NCI-H524 (cell line): ENCODE measurements around the gene RASL10B.

Experiments
- DNase-seq, 2 experiments: peaks; one replicate each; lab custom pipeline; 2025; lab: John Stamatoyannopoulos, UW

RASL10B gene

DNA sequence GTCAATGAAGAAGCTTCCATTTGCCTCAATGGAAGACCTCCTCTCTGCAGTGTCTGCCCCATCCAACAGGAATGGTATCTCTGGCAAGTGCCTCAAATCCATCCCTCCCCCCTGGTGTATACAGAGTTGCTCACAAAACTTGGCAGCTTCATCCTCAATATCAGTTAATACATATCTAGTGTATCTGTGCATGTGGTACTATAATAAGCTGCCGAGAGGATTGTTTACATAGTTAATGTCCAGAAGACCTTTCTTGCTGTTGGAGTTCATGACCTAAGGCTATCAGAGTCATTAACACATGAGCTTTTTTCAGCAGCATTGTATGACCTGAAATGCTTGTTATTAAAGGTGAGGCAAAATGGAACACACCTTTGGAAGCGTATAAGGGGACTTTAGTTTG is 14.0 kb upstream of the RASL10B start:
- DNase-seq, result no peak

DNA sequence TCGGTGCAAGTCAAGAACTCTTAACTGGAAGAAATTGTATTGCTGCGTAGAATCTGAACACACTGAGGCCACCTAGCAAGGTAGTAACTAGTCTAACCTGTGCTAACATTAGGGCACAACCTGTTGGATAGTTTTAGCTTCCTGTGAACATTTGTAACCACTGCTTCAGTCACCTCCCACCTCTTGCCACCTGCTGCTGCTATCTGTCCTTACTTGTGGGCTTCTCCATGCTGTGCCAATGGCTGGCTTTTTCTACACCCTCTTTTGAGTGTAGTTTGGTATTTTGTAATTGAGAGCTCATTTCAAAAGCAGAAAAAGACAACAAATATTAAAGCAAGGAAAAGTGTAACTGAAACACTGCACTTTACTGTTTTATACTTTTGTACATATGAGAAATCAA is 7.7 kb upstream of the RASL10B start:
- no peak for DNase-seq

DNA sequence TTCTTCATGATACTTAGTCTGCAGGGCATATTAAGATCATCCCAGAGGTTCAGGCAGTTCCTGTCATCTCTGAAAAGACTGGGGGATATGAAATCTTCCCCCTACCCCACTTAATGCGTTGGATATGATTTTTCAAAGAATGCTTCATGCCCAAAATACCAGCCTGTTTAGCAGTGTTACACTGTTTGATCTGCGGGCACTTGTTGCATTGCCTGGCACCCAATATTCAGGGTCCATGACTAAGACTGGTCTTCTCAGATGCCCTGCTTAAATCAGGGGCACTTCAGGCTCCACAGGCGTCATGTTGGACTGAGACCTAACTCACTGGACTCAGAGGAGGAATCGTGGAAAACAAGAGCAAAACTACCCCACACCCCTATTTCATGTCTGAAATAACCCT is 6.4 kb upstream of the RASL10B start:
- DNase-seq, result no peak

DNA sequence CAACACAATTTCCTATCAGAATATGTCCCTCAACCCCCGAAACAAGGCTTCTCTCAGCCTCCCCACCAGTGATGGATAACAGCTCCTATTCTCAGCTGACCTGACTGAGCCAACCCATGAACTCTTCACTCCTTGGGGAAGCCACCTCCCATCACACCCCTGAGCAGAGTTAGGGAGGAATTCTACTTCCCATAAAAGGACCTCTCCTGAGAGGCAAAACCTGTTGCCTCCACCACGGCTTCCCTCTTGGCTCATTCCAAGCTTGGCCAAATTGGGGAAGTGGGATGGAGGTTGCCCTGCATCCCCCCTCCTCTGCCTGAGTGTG is 5.7 kb upstream of the RASL10B start:
- no peak for DNase-seq

DNA sequence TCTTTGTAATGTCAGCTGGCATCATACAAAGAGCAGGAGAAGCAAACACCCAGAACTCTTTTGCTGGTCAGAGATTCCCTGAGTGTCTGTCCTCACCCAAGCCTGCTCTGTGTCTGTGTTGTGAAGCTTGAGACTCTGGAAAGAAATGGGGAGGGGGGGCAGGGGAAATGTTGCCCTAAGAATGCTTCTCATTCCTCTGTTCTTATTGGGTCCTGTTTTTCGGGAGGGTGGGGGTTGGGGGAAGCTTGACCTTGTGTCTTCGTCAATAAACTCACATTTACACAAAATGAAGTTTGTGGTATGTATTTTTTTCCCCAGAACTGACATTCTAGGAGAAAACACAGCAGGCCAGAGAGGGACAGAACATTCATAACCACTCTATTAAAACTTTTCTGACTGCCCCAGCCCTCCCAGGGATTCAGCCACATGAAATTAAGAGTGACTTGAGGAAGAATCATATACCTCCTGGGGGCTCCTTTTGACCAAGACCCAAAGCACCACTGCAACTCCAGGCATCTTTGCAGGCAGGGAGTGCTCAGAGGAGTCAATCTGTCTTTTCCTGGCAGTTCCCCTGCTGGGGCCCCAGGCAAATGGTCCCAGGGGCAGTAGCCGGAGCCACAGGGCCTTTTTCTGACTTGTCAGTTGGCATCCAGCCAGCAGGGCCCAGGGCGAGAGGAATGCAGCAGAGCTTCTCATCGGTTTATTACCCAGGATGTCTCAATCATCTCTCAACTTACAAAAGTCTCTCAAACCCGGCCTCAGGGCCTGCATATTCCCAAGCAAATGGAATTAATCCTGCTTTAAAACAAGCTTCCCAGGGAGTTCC is 5.1 kb upstream of the RASL10B start:
- no peak for DNase-seq

DNA sequence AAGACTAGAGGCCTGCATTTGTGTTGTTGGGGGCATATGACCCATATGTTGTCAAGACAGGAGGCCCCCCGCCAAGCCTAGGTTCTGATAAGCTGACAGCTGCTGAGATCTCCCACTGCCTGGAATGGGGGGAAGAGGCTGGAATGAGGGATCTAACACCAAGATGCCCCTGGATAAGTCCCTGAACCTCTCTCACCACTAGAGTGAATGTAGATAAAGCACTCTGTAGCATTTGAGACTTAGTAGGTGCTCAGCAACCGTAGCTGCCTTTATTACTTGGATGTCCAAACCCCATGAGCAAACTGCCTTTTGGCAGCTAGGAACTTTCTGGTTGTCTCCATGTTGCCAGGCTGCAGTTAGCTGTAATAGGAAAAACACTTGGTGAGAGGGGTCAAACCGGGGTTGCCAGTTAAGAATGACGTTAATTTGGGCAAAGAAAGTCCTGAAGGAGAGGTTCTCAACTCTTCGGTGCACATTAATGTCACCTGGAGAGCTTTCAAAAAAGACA is 4.4 kb upstream of the RASL10B start:
- no peak for DNase-seq

DNA sequence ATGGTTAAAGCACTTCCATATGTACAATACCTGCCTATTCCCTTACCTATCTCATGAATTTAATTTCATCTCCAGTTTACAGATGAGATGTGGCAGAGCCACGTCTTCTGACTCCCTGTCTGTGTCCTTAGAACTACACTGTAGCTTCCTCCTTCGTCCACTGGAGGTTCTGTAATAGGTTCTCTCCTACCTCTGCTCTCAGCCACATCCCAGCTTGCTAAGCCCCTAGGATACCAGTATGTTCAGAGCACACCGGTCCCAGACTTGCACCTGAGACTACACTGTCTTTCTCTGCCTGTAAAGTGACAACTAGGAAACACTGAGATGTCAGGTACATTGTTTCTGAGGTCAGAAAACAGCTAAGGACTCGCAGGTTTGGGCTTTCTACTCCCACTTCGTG is 3.8 kb upstream of the RASL10B start:
- no peak for DNase-seq

DNA sequence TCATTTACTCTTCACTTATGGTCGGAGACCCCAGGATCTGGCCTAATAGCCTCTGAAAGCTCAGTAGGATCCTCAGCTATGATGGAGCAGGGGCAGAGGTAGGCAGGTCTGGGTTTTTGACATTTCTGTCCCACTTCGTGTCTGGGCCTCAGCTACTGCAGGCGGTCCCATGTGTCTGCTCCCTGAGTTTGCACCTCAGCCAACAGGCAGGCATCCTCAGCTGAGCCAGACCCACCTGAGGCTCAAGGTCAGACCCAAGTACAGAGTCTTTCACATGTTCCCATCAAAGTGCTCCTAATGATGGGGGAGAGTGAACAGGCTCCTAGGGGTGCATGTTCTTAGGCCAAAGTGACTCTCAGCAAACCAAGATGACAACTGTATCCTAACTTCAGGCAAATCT is 2.9 kb upstream of the RASL10B start:
- no peak for DNase-seq

DNA sequence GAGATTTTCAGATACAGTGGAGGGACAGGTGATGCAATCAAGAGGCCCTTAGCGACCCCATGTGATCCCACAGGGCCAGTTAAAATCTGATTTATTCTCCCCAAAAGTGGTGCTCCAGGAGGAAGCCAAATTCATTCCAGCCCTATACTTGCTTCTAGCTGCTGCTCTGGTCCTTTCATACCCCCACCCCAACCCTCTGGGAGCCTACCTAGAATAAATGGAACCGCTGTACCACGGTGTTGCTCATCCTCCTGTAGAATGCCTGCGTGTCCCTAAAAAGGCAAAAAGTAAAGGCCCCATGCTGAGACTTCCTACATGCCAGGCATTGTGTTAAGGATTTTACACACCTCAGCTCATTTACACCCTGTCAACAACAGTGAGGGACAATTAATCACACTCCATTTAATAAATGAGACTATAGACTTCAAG is 2.0 kb upstream of the RASL10B start:
- no peak for DNase-seq

DNA sequence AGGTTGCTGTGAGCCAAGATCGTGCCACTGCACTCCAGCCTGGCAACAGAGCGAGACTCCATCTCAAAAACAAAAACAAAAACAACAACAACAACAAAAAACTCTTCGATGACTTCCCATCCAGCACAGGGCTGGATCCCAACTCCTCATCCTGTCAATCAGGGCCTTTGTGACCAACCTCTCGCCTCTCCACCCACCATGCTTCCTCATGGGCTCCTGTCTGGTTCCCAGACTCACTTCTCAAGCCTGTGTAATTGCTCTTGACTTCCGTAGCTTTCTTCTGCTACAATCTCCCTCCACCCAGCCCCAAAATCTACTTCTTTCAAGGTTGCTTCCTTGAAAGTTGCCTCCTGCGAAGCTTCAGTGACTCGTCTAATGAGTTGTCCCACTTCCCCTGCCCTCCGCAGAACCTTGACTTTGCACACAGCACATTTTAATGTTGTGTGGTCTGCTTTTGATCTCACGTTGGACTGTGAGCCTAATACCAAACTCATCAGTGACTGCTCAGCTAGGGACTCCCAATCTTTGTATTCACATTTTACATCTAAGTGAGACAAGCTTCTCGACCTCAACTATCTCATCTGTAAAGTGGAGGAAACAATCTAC is 936 bp upstream of the RASL10B start:
- no peak for DNase-seq

DNA sequence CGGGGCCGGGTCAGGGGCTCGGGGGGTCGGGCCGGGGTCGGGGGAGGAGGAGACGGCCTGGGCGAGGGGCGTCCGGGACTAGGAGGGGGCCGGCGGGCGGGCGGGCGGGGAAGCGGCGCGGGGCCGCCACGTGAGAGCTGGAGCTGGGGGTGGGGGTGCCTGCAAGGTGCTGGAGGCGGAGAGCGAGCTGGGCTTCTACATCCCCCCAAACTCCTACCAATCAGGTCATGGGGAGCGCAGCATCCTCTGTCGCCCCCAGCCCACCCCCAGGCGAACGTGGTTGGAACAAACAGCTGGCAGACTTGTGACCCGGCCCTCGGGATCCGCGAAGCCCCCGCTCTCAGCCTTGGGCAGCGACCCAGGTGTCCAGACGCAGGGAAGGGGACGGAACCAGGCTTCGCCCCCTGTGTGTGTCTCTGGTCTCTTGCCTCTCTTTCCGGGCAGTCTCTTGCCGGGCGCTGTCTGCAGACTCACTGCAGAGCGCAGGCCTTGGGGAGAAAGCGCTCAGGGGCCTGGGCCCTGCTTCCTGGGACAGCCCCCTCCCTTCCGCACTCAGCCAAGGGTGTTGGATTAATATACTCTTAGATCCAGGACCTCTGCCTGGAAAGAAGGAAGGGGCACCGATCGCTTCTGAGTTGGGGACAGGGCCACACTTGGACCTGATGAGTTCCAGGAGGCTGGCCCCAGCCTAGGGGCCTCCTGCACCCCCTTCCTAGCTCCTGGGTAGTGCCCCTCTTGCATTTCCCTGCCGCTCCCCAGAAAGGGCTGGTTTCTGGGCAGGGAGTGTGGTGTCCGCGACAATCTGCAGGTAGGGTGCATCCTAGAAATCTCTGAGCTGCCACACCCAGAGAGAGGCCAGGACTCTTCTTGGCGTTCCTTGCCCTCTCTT is 722 bp downstream of the RASL10B start:
- DNase-seq, result peak in 1 of 2 experiments; percentile 18

DNA sequence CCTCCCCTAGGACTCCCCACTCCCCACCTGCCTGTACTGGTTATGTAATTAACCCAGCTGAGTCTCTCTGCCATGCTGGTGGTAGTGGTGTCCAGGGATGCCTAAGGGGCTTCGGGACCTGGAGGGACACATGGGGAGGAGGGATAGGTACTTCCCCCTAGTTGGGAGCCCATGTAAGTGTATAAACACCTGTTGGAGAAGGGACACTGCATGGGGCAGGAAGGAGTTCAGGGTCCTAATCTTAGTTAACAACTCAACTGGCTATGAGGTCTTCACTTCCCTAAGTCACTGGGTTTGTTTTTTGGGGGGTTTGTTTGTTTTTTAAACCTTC is 1.3 kb downstream of the RASL10B start:
- no peak for DNase-seq

DNA sequence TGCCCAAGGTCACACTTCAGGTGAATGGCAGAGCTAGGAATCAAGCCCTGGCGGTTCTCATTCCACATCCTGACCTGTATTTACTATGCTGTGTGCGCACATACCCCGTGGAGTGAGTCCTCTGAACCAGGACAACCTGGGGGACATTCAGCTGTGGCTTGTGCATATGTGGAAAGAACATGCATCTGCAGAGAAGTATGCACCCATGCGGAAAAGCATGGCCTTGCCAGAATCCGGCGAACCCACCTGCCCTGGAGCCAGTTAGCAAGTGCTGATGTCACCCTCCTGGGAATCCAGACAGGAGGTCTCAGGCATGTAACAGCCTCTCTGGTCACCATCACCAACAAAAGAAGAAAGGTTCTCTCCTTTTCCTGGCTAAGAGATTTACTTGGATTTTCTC is 1.9 kb downstream of the RASL10B start:
- DNase-seq, result no peak

DNA sequence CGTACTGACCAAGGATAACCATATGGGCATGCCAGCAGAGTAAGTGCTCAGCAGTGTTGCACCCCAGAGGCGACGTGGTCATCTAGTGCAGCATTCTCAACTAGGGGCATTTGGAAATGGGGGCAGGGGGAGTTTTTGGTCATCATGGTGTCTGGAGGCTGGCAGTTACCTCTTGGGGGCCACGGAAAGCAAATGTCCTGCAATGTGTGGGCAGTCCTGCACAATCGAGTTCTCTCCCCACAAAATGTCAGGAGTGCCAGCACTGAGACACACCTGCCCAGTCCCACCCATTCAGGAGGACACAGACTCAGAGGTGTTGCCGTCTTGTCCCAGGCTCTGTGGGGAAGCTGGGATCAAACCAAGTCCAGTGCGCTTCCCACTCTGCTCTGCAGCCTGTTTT is 3.0 kb downstream of the RASL10B start:
- DNase-seq, result no peak

DNA sequence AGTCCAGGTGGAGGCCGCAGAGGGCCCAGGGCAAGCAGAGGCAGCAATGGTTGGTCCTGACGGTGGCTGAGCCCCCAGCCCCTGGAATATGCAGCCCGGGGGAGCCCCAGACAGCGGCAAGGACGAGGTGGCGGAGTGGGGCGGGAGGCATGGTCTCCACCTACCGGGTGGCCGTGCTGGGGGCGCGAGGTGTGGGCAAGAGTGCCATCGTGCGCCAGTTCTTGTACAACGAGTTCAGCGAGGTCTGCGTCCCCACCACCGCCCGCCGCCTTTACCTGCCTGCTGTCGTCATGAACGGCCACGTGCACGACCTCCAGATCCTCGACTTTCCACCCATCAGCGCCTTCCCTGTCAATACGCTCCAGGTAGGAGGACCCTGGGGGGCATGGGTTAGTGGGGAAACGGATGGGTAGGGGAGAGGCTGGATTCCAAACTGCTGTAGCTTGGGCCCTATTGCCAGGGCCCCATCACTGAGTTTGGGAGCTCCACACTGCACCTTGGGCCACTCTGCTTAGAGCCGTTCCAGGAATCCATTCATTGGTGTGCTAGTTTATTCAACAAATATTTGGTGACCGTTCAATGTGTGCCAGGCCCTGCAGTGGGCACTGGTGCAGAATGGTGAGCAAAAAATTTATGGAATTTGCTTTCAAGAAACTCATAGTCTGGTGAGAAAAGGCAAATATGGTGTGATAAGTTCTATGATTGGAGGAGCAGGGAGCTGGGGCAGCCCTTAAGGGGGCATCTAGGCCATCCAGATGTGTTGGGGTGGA is 3.8 kb downstream of the RASL10B start:
- no peak for DNase-seq

DNA sequence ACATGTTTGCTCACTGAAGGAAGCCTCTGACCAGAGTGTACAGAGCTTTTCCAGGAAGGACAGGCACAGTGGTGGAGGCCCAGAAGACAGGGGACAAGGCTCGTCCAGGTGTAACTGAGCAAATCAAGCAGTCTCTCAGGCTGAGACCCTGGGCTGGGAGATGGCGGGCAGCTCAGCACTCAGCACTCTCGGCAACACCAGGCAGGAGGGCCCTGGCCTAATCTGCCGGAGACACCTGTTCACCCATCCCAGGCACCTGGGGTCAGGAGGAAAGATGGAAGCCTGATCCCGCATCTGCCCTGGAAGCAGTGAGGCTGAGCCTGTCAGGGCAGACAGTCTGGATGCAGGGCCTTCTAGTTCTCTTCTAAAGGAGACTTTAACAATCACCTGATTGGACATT is 4.8 kb downstream of the RASL10B start:
- no peak for DNase-seq

DNA sequence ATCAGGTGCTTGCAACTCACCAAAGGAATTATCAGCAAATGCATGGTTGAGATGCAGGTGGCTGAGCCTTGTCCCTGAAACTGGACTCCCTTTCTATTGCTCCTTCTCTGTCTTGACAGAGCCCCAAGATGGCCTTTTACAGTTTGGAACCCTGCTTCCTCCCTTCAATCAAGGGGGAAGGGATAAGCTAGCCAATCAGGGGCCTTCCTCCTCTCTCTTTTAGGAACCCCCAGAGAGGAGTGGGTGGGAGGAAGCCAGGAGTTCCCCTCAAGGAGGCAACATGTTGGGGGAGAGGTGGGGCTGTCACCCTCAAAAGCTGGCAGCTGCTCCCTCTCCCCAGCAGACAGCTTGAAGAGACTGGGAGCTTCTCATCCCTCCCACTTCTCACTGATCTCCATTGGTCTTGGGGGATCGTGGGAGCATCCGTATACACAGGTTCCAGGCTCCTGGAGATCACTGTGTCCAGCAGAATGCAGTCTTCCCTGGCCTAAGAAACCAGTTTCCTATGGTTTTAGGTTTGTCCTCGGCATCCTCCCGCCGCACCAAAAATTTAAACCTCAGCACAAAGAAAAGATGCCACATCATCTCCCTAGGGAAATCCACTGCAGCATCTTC is 7.2 kb downstream of the RASL10B start:
- DNase-seq, result no peak

DNA sequence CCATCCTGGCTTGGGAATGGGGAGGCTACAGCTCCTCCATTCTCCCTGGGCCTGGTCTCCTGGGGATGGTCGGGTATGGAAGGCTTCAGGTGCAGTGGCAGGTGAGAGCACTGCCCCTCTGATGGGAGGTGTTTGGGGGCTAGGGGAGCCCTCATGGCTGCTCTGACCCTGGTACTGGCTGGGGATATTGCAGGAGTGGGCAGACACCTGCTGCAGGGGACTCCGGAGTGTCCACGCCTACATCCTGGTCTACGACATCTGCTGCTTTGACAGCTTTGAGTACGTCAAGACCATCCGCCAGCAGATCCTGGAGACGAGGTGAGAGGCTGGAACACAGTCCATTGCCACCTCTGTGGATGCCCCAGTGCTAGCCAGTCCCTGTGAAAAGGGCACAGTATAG is 8.8 kb downstream of the RASL10B start:
- DNase-seq, result no peak

DNA sequence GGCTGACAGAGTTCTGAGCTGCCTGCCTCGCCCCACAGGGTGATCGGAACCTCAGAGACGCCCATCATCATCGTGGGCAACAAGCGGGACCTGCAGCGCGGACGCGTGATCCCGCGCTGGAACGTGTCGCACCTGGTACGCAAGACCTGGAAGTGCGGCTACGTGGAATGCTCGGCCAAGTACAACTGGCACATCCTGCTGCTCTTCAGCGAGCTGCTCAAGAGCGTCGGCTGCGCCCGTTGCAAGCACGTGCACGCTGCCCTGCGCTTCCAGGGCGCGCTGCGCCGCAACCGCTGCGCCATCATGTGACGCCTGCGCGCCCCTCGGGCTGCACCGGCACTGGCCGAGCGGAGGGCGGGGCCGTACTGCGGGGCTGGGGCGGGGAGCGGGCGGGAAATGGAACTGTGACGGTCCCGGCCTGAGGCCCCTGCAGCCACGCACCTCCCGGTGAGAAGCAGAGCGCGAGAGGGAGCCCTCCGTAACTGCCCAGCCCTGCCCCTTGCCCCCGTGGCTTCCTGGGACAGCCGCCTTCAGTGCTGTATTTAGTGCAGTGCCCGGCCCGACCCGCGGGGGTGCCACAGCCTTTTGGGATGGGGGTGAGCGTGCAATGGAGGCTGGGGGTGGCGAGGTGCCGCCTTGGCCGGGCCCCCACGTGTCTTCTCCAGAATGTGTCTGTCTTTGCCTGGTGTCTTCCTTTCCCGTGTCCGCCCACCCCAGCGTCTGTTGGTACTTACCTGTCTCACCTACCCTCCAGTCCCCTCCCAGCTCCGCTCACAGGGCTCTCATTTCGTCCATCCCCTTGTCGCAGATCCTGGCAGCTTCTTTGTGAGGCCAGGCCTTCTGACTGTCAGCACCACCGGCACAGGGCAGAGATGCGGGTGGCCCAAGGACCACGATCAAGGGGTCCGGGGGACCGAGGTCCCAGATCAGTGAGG is 9.8 kb downstream of the RASL10B start:
- DNase-seq, result no peak

DNA sequence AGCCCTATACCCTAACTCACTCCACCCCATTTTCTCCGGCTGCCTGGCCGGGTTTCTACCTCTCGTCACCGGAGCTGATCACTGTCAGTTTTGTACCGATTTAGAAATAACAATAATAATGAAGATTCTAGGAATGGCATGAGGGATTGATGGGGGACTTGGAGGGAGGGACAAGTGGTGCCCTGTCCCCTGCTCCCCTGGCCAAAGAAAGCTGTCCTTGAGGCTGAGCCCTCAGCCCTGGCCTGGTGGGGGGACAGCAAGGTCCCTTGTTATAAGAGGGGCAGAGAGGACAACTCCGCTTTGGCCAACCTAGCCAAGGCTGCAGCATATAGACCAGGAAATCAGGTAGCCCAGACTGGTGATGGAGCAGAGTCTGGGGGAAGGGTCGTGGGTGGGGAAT is 11.1 kb downstream of the RASL10B start:
- DNase-seq, result no peak
